ENCODE results near the gene DOCK7.
"Not testable (repeated sequence)": the region's sequence is repeated elsewhere in the genome, so short reads cannot be mapped to it uniquely, and the experiment has no call there.

Gene DOCK7

DNA sequence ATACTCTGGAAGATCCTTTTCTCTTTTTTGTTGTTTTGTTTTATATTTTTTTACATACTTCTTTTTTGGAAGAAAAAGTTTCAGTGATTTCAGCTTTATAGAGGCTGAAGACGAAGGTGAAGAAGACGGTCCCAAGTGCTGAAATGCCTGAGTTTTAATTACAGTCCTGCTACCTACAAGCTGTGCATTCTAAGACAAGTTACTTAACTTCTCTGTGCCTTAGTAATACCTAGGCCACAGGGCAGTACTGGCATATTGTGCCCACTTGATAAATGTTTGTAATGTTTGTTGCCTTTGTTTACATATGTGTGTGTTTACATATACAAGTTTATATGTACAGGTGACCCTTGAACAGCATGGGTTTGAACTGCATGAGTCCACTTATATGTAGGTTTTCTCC is 147.1 kb downstream of the DOCK7 start:
- TF ChIP-seq CTCF (IDR thresholded peaks at IDR 0.05; ENCODE audit: extremely low read depth, insufficient read depth, missing control alignments): no peak
- in situ Hi-C loops (cut with MboI; ENCODE audit: low pct_unique_long_range_greater_than_20kb, low sequenced_read_pairs, unreplicated experiment): no loop called here
- no peak for DNase-seq (ENCODE audit: low spot score)

DNA sequence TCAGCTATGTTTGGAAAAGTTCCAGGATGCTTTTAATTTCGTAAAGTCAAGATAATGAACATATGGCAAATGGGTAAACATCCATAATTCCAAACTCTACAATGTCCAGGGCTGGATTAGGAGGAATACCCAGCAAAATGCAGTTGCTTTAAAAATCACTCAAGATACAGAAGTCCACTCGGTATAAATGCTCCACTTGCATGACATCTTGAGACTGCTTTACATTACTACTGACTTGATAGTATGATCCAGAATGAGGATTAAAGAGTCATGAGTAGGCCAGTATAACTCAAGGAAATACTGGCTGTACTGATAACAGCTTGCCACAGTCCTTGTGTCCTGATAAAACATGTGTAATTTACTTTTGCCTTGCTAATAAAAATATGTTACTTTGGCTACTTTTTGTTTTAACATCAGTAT is 149.1 kb downstream of the DOCK7 start:
- no peak for DNase-seq (ENCODE audit: low spot score)
- in situ Hi-C loops (cut with MboI; ENCODE audit: low pct_unique_long_range_greater_than_20kb, low sequenced_read_pairs, unreplicated experiment): no loop called here
- no peak for TF ChIP-seq CTCF (IDR thresholded peaks at IDR 0.05; ENCODE audit: extremely low read depth, insufficient read depth, missing control alignments)

DNA sequence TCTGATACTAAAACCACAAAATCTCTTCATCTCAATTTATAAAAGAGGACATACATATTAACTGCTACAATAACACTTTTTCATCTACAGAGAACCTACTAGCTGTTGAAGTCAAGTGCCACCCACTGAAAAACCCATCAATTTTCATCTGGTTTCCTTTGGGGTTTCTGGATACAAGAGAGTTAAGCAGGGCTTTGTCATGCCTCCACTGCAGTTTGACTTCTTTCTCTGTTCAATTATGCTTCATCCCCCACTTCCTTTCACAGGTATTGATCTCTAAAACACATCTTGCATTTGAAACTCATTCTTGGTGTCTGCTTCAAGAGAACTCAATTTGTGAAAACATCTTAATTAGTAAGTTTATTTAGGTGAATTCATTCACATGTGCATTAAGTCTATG is 151.3 kb downstream of the DOCK7 start:
- no peak for DNase-seq (ENCODE audit: low spot score)
- in situ Hi-C loops (cut with MboI; ENCODE audit: low pct_unique_long_range_greater_than_20kb, low sequenced_read_pairs, unreplicated experiment): no loop called here
- TF ChIP-seq CTCF (IDR thresholded peaks at IDR 0.05; ENCODE audit: extremely low read depth, insufficient read depth, missing control alignments): no peak

DNA sequence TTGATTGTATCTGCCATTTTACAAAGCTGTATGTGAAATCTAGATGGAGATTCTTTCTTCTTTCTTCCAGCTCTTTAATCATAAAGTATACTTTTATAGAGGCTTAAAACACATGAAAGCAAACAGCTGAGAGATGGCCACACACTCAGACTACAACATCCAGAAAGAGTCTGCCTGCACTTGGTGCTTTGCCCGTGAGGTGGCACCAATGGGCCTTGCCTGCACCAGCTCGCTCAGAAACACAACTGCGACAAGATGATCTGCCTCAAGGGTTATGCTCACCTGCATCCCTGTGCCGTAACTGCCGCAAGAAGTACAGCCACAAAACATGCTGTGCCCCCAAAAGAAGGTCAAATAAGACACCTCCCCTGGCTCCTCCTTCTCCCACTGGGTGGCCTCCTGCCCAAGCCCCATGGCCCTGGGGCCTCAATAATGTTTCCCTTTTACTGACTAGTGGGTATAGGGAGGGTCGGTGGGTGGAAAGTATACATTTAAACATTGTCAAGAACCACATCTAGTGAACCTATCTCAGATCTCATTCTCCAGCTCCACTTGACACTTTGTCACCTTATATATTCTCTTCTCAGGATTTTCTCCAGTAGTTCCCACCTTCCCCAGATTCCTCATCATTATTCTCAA is 157.6 kb downstream of the DOCK7 start:
- no peak for TF ChIP-seq CTCF (IDR thresholded peaks at IDR 0.05; ENCODE audit: extremely low read depth, insufficient read depth, missing control alignments)
- DNase-seq (ENCODE audit: low spot score): no peak
- in situ Hi-C loops (cut with MboI; ENCODE audit: low pct_unique_long_range_greater_than_20kb, low sequenced_read_pairs, unreplicated experiment): no loop called here

DNA sequence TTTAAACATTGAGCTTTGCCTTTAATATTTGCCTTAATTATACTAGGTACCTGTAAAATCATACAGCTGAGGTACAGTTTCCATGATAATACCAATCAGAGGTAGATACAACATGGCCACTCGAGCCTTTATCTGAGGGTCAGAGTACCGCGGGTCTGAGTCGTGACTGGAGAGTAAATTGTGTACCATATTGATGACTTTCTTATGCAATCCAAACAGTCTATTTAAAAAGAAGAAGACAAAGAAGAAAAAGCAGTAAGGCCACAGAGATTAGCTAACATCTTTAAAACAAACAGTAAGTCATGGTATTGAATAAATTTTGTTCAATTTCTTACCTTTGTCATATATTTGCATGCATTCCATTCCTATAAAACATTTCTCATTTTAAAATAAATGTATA is 159.0 kb downstream of the DOCK7 start:
- DNase-seq (ENCODE audit: low spot score): no peak
- in situ Hi-C loops (cut with MboI; ENCODE audit: low pct_unique_long_range_greater_than_20kb, low sequenced_read_pairs, unreplicated experiment): no loop called here
- TF ChIP-seq CTCF (IDR thresholded peaks at IDR 0.05; ENCODE audit: extremely low read depth, insufficient read depth, missing control alignments): no peak

GRCh38 chr1:62528015-62528414 is 160.2 kb downstream of the DOCK7 start:
- TF ChIP-seq CTCF (IDR thresholded peaks at IDR 0.05; ENCODE audit: extremely low read depth, insufficient read depth, missing control alignments): no peak
- no peak for DNase-seq (ENCODE audit: low spot score)
- in situ Hi-C loops (cut with MboI; ENCODE audit: low pct_unique_long_range_greater_than_20kb, low sequenced_read_pairs, unreplicated experiment): no loop called here

- in situ Hi-C loops (cut with MboI; ENCODE audit: low pct_unique_long_range_greater_than_20kb, low sequenced_read_pairs, unreplicated experiment); DNase-seq (ENCODE audit: low spot score): not testable (repeated sequence)
Measured at GRCh38 chr1:62527346-62527745, 160.8 kb downstream of the DOCK7 start.

All from GM13977 (cell line).